ENCODE measurements around the gene ITGA11. TPM values are rescaled to one million over a fixed set of nuclear protein-coding genes. Genes with fewer than 3 reads are reported as not detected.

ITGA11 gene
- total and polyA plus RNA-seq, 2 donors (not counting 1 experiment from before 2014, with no cell fraction given): 21.5 to 29.6 TPM

DNA sequence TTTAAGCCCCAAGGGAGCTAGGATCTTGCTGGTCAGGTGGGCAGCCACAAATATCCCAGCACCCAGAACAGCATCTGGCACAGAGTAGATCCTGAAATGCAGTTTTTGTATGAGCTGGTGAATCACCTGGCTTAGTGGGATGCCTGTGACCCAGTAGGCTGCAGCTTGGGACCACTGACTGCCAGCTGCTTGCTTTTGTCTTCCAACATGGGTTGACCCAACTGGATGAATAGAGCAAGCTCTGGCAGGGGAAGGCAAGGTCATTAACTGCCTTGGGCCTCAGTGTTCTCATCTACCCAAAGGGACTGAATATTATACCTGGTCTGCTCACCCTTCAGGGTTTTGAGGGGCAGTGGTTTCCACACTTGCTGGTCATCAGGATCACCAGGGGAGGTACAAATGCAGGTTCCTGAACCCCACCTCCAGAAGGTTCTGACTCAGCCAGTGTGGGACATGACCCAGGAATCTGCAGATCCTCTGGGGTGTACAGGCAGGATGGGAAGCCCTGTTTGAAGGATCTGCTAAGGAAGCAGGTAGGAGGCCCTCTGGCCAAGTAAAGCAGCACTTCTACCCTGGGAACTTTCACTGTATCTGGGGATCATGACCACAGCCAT, 55.4 kb downstream of the ITGA11 start:
- DNase-seq (ENCODE audit: low read depth in 2 of 2): no peak
- Histone ChIP-seq H3K36me3 (ENCODE audit: control insufficient read depth, insufficient read depth, low read length) (no peaks in the 10 kb centered on the region), H3K79me2 (ENCODE audit: control insufficient read depth, insufficient read depth, low read length) (no peaks in the 10 kb centered on the region), H3K27ac (ENCODE audit: insufficient read depth, low read length) (no peak overlapping the region), H2AFZ (ENCODE audit: low read length) (no peak overlapping the region), H3K4me3 (replicated peaks in 1 of 4; ENCODE audit: control extremely low read depth in 1 of 4, insufficient read depth in 1 of 4, low read depth in 3 of 4, low read length in 4 of 4) (no peak overlapping the region), H4K20me1 (ENCODE audit: control insufficient read depth, extremely low read depth, insufficient read depth, low read length) (no peaks in the 10 kb centered on the region), H3K4me1 (ENCODE audit: control insufficient read depth, extremely low read depth, insufficient read depth, low read length) (no peaks in the 10 kb centered on the region), H3K9me3 (ENCODE audit: control insufficient read depth, insufficient read depth, low read depth, low read length) (no peaks in the 10 kb centered on the region), H3K9ac (ENCODE audit: insufficient read depth, low read length) (no peak overlapping the region), H3K4me2 (ENCODE audit: extremely low read depth, insufficient read depth, low read length) (no peak overlapping the region), H3K27me3 (ENCODE audit: control insufficient read depth, insufficient read depth, low read length) (no peaks in the 10 kb centered on the region)
- no peak for TF ChIP-seq EZH2 (IDR thresholded peaks at IDR 0.05; ENCODE audit: low read length, missing control alignments)
- TF ChIP-seq, protein P1, sequence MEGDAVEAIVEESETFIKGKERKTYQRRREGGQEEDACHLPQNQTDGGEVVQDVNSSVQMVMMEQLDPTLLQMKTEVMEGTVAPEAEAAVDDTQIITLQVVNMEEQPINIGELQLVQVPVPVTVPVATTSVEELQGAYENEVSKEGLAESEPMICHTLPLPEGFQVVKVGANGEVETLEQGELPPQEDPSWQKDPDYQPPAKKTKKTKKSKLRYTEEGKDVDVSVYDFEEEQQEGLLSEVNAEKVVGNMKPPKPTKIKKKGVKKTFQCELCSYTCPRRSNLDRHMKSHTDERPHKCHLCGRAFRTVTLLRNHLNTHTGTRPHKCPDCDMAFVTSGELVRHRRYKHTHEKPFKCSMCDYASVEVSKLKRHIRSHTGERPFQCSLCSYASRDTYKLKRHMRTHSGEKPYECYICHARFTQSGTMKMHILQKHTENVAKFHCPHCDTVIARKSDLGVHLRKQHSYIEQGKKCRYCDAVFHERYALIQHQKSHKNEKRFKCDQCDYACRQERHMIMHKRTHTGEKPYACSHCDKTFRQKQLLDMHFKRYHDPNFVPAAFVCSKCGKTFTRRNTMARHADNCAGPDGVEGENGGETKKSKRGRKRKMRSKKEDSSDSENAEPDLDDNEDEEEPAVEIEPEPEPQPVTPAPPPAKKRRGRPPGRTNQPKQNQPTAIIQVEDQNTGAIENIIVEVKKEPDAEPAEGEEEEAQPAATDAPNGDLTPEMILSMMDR (conservative IDR thresholded peaks at IDR 0.05 in 1 of 2, IDR thresholded peaks at IDR 0.05 in 1 of 2; ENCODE audit: low read depth in 1 of 2, low read length in 2 of 2): no peak

DNA sequence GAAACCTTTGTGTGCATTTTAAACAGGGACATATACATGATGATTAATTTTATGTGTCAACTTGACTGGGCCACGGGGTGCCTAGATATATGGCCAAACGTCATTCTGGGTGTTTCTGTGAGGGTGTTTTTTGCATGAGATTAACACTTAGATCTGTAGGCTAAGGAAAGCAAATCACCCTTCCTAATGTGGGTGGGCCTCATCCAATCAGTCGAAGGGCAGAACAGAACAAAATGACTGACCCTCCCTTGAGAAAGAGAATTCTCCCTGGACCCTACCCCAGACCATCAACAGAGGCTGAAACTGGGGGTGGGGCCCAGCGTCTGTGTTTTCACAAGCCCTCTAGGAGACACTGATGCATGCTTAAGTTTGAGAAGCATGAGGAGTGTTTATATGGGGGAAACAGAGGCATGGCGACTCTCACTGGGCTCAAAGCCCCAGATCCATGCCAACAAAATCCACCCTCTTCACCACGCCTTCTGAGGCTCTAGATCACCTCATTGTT, 56.2 kb downstream of the ITGA11 start:
- Histone ChIP-seq H3K4me2 (ENCODE audit: extremely low read depth, insufficient read depth, low read length) (no peak overlapping the region), H4K20me1 (ENCODE audit: control insufficient read depth, extremely low read depth, insufficient read depth, low read length) (no peaks in the 10 kb centered on the region), H3K9ac (ENCODE audit: insufficient read depth, low read length) (no peak overlapping the region), H2AFZ (ENCODE audit: low read length) (no peak overlapping the region), H3K36me3 (ENCODE audit: control insufficient read depth, insufficient read depth, low read length) (no peaks in the 10 kb centered on the region), H3K27me3 (ENCODE audit: control insufficient read depth, insufficient read depth, low read length) (no peaks in the 10 kb centered on the region), H3K4me3 (replicated peaks in 1 of 4; ENCODE audit: control extremely low read depth in 1 of 4, insufficient read depth in 1 of 4, low read depth in 3 of 4, low read length in 4 of 4) (no peak overlapping the region), H3K4me1 (ENCODE audit: control insufficient read depth, extremely low read depth, insufficient read depth, low read length) (no peaks in the 10 kb centered on the region), H3K9me3 (ENCODE audit: control insufficient read depth, insufficient read depth, low read depth, low read length) (no peaks in the 10 kb centered on the region), H3K79me2 (ENCODE audit: control insufficient read depth, insufficient read depth, low read length) (no peaks in the 10 kb centered on the region), H3K27ac (ENCODE audit: insufficient read depth, low read length) (no peak overlapping the region)
- TF ChIP-seq EZH2 (IDR thresholded peaks at IDR 0.05; ENCODE audit: low read length, missing control alignments): no peak
- TF ChIP-seq, protein P1 (conservative IDR thresholded peaks at IDR 0.05 in 1 of 2, IDR thresholded peaks at IDR 0.05 in 1 of 2; ENCODE audit: low read depth in 1 of 2, low read length in 2 of 2): no peak
- no peak for DNase-seq (ENCODE audit: low read depth in 2 of 2)

DNA sequence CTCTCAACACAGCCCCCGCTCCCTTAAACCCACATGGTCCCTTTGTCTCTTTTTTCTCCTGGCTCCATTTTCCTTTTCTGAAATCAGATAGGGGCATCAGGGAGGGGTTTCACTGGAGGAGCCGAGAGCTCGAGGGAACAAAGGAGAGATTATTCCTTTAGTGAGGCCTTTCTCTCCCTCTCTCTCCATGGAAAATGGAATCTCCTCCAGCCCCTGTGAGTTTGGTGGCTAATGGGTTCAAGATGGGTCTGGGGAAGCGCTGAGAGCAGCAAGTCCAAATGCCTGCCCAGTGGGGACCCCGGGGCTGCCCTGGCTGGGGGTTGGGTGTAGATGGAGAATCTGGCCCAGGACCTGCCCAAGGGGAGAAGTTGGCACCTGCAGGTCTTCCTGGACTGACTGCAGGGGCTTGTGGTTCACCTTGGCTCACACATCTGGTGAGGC, 56.8 kb downstream of the ITGA11 start:
- H3K4me1 ChIP-seq (ENCODE audit: control insufficient read depth, extremely low read depth, insufficient read depth, low read length): no peaks in the 10 kb centered on the region
- H4K20me1 ChIP-seq (ENCODE audit: control insufficient read depth, extremely low read depth, insufficient read depth, low read length): no peaks in the 10 kb centered on the region
- no peaks in the 10 kb centered on the region for H3K9me3 ChIP-seq (ENCODE audit: control insufficient read depth, insufficient read depth, low read depth, low read length)
- no peaks in the 10 kb centered on the region for H3K79me2 ChIP-seq (ENCODE audit: control insufficient read depth, insufficient read depth, low read length)
- TF ChIP-seq, protein P1 (conservative IDR thresholded peaks at IDR 0.05 in 1 of 2, IDR thresholded peaks at IDR 0.05 in 1 of 2; ENCODE audit: low read depth in 1 of 2, low read length in 2 of 2): no peak
- no peak for TF ChIP-seq EZH2 (IDR thresholded peaks at IDR 0.05; ENCODE audit: low read length, missing control alignments)
- no peak overlapping the region for H3K27ac ChIP-seq (ENCODE audit: insufficient read depth, low read length)
- H3K4me3 ChIP-seq (replicated peaks in 1 of 4; ENCODE audit: control extremely low read depth in 1 of 4, insufficient read depth in 1 of 4, low read depth in 3 of 4, low read length in 4 of 4): no peak overlapping the region
- H3K9ac ChIP-seq (ENCODE audit: insufficient read depth, low read length): no peak overlapping the region
- no peak overlapping the region for H3K4me2 ChIP-seq (ENCODE audit: extremely low read depth, insufficient read depth, low read length)
- no peaks in the 10 kb centered on the region for H3K27me3 ChIP-seq (ENCODE audit: control insufficient read depth, insufficient read depth, low read length)
- no peak for DNase-seq (ENCODE audit: low read depth in 2 of 2)
- H3K36me3 ChIP-seq (ENCODE audit: control insufficient read depth, insufficient read depth, low read length): no peaks in the 10 kb centered on the region
- no peak overlapping the region for H2AFZ ChIP-seq (ENCODE audit: low read length)

Data from fibroblast of lung (primary cell).